HCT116 (cell line): ENCODE measurements around the gene SOAT2. TPM values are rescaled to one million over a fixed set of nuclear protein-coding genes. Genes with fewer than 3 reads are reported as not detected.

ENCODE experiments used
- ATAC-seq: fragments of 200-7000 bp; cut with Tn5 transposase; 2 replicates; pipeline ENCODE4 v1.9.1; 2020; ENCODE audit warnings: mild to moderate bottlenecking, moderate library complexity
- Bru-seq: library from RNA; stranded (reverse); fragments of 400-500 nt; gene quantifications from one replicate; lab custom pipeline; 2021; lab: Mats Ljungman, UMichigan
- BruChase-seq, 2 experiments: library from RNA; stranded (reverse); fragments of 400-500 nt; gene quantifications; one replicate each; lab custom pipeline; 2021; lab: Mats Ljungman, UMichigan
- BruUV-seq: library from RNA; stranded (reverse); fragments of 400-500 nt; replicated peaks from 2 replicates; lab custom pipeline; 2021; lab: Mats Ljungman, UMichigan
- CTCF ChIA-PET: fragments of 300-600 bp; sonication (Branson Sonifier 250); formaldehyde crosslinking; loops from one replicate; lab custom pipeline; 2021; ENCODE audit warnings: antibody characterized with exemption; lab: Charles Lee
- POLR2A ChIA-PET: fragments of 300-600, 350-600 bp; sonication (Branson Sonifier 250); formaldehyde crosslinking; loops from one replicate; lab custom pipeline; 2021; ENCODE audit warnings: antibody characterized with exemption; lab: Charles Lee
- RAD21 ChIA-PET, 2 experiments: fragments of 300-600 bp; sonication (Branson Sonifier 250); formaldehyde crosslinking; loops; one replicate each; lab custom pipeline; 2023; ENCODE audit warnings: low total read pairs in 2 of 2; ENCODE audit not compliant: uncharacterized antibody in 2 of 2, unreplicated experiment in 2 of 2, low non-redundant PET in 1 of 2; lab: Charles Lee
- DNase-seq: peaks from one replicate; pipeline ENCODE4 v3.0.0-alpha.2; 2010; ENCODE audit warnings: low read depth, low spot score
- H2AFZ ChIP-seq: fragments of 200-600 bp; shearing (Covaris generic), sonication (generic); 2 replicates; pipeline ENCODE4 v1.6.1; 2017; ENCODE audit warnings: low read depth, mixed run types, mixed read lengths, antibody characterized with exemption, low read length; ENCODE audit not compliant: poor library complexity, severe bottlenecking
- H3K27ac ChIP-seq: 2 replicates; pipeline ENCODE4 v1.5.1; 2012; ENCODE audit warnings: low read depth, low read length
- H3K27me3 ChIP-seq: fragments of 200-600 bp; sonication (generic); 2 replicates; pipeline ENCODE4 v1.6.1; 2016; ENCODE audit warnings: mixed run types, low read length, mixed read lengths; ENCODE audit not compliant: insufficient read depth
- H3K36me3 ChIP-seq, 2 experiments: fragments of 200-500 bp in 1 of 2; fragments of 200-600 bp in 1 of 2; sonication (Bioruptor generic) in 1 of 2; sonication (generic) in 1 of 2; 2 replicates each; pipeline versions ENCODE4 v1.5.1 to v1.6.1; 2014 to 2016; ENCODE audit warnings: low read length in 2 of 2, inconsistent platforms in 1 of 2, mixed read lengths in 1 of 2, mixed run types in 1 of 2; ENCODE audit not compliant: insufficient read depth in 2 of 2, control insufficient read depth in 1 of 2
- H3K4me1 ChIP-seq, 2 experiments: fragments of 200-600 bp in 1 of 2; sonication (generic) in 1 of 2; 2 replicates each; pipeline versions ENCODE4 v1.5.1 to v1.6.1; 2012 to 2017; ENCODE audit warnings: low read length in 2 of 2, inconsistent platforms in 1 of 2, mild to moderate bottlenecking in 1 of 2, mixed read lengths in 1 of 2, mixed run types in 1 of 2, moderate library complexity in 1 of 2; ENCODE audit not compliant: insufficient read depth in 2 of 2, control insufficient read depth in 1 of 2
- H3K4me2 ChIP-seq: fragments of 200-600 bp; sonication (generic); 2 replicates; pipeline ENCODE4 v1.6.1; 2017; ENCODE audit warnings: mixed run types, low read length, mixed read lengths
- H3K4me3 ChIP-seq, 2 experiments: fragments of 200-600 bp in 1 of 2; sonication (generic) in 1 of 2; replicated peaks in 1 of 2; 2 replicates each; pipeline ENCODE4 v1.5.1; 2011 to 2016; ENCODE audit warnings: low read length in 2 of 2, control low read depth in 1 of 2, low read depth in 1 of 2, mild to moderate bottlenecking in 1 of 2, mixed read lengths in 1 of 2, mixed run types in 1 of 2
- H3K79me2 ChIP-seq: fragments of 200-600 bp; sonication (generic); 2 replicates; pipeline ENCODE4 v1.6.1; 2017; ENCODE audit warnings: mild to moderate bottlenecking, mixed run types, low read length, moderate library complexity, mixed read lengths; ENCODE audit not compliant: insufficient read depth
- H3K9ac ChIP-seq: fragments of 200-600 bp; sonication (generic); 2 replicates; pipeline ENCODE4 v1.6.1; 2016; ENCODE audit warnings: low read length, mixed read lengths
- H3K9me2 ChIP-seq: fragments of 200-600 bp; sonication (generic), shearing (Covaris generic); 2 replicates; pipeline ENCODE4 v1.6.1; 2017; ENCODE audit warnings: mixed run types, mild to moderate bottlenecking, moderate library complexity; ENCODE audit not compliant: insufficient read depth
- H3K9me3 ChIP-seq, 2 experiments: fragments of 200-500 bp in 1 of 2; fragments of 200-600 bp in 1 of 2; sonication (Bioruptor generic) in 1 of 2; sonication (generic) in 1 of 2; 2 replicates each; pipeline ENCODE4 v1.6.1; 2014 to 2017; ENCODE audit warnings: low read length in 2 of 2, mixed read lengths in 2 of 2, inconsistent platforms in 1 of 2, low read depth in 1 of 2, mild to moderate bottlenecking in 1 of 2, mixed run types in 1 of 2, moderate library complexity in 1 of 2; ENCODE audit not compliant: control insufficient read depth in 1 of 2, insufficient read depth in 1 of 2
- H4K20me1 ChIP-seq: fragments of 200-600 bp; sonication (generic), shearing (Covaris generic); 2 replicates; pipeline ENCODE4 v1.6.1; 2017; ENCODE audit warnings: mixed run types, mild to moderate bottlenecking, moderate library complexity; ENCODE audit not compliant: insufficient read depth
- CBX3 ChIP-seq: IDR thresholded peaks from 2 replicates; pipeline ENCODE4 v1.6.1; 2012; ENCODE audit warnings: low read depth
- CEBPB ChIP-seq: IDR thresholded peaks from 2 replicates; pipeline ENCODE4 v1.6.1; 2012; ENCODE audit warnings: low read depth
- CTCF ChIP-seq, 3 experiments: fragments of 200-600 bp in 1 of 3; sonication (generic) in 1 of 3; IDR thresholded peaks in 2 of 3; conservative IDR thresholded peaks in 1 of 3; 2 replicates each; pipeline ENCODE4 v1.5.1; 2012 to 2017; ENCODE audit warnings: low read depth in 2 of 3, low read length in 2 of 3, antibody characterized with exemption in 1 of 3, borderline replicate concordance in 1 of 3, control low read depth in 1 of 3, mild to moderate bottlenecking in 1 of 3, mixed read lengths in 1 of 3, mixed run types in 1 of 3, moderate library complexity in 1 of 3; ENCODE audit not compliant: insufficient read depth in 1 of 3
- EGR1 ChIP-seq: IDR thresholded peaks from 2 replicates; pipeline ENCODE4 v1.6.1; 2012; ENCODE audit warnings: low read depth
- ELF1 ChIP-seq: IDR thresholded peaks from 2 replicates; pipeline ENCODE4 v1.6.1; 2012; ENCODE audit warnings: low read depth, borderline replicate concordance
- FOSL1 ChIP-seq: IDR thresholded peaks from 2 replicates; pipeline ENCODE4 v1.6.1; 2012; ENCODE audit warnings: low read depth
- JUND ChIP-seq: IDR thresholded peaks from 2 replicates; pipeline ENCODE4 v1.6.1; 2012
- POLR2A ChIP-seq: IDR thresholded peaks from 2 replicates; pipeline ENCODE4 v1.7.0; 2011; ENCODE audit warnings: borderline replicate concordance; ENCODE audit not compliant: insufficient read depth, insufficient read length; ENCODE audit errors: extremely low read depth
- POLR2AphosphoS5 ChIP-seq: IDR thresholded peaks from 2 replicates; pipeline ENCODE4 v1.6.1; 2011; ENCODE audit warnings: mild to moderate bottlenecking, low read depth, low read length, moderate library complexity
- RAD21 ChIP-seq: IDR thresholded peaks from 2 replicates; pipeline ENCODE4 v1.6.1; 2012; ENCODE audit warnings: low read depth, mild to moderate bottlenecking
- SIN3A ChIP-seq: IDR thresholded peaks from 2 replicates; pipeline ENCODE4 v1.6.1; 2012; ENCODE audit warnings: low read depth
- SP1 ChIP-seq: IDR thresholded peaks from 2 replicates; pipeline ENCODE4 v1.6.1; 2012; ENCODE audit warnings: low read depth
- SRF ChIP-seq: IDR thresholded peaks from 2 replicates; pipeline ENCODE4 v1.6.1; 2012; ENCODE audit warnings: low read depth
- TCF7L2 ChIP-seq: IDR thresholded peaks from 2 replicates; pipeline ENCODE4 v1.7.0; 2011; ENCODE audit warnings: borderline replicate concordance, inconsistent platforms; ENCODE audit not compliant: insufficient read depth, insufficient read length; ENCODE audit errors: extremely low read depth
- YY1 ChIP-seq: IDR thresholded peaks from 2 replicates; pipeline ENCODE4 v1.6.1; 2011; ENCODE audit warnings: low read length, low read depth, moderate library complexity, mild to moderate bottlenecking; ENCODE audit not compliant: insufficient replicate concordance; ENCODE audit errors: extremely low read depth
- ZNF274 ChIP-seq: fragments of 200-500 bp; sonication (Bioruptor generic); IDR thresholded peaks from 2 replicates; pipeline ENCODE4 v1.6.1; 2014; ENCODE audit warnings: mild to moderate bottlenecking, low read depth, low read length, inconsistent platforms
- intact Hi-C: fragments of 100-400 bp; cut with micrococcal nuclease; formaldehyde crosslinking; loops from 2 replicates; pipeline ENCODE4 v1.10.0; 2022
- long read RNA-seq: library from polyadenylated mRNA; unstranded; transcript quantifications from one replicate; pipeline ENCODE4 v2.0.0, GENCODE V29; 2021; ENCODE audit not compliant: unreplicated experiment
- polyA plus RNA-seq: library from polyadenylated mRNA; unstranded; fragments of >200 nt; gene quantifications from 2 replicates; pipeline ENCODE4 v1.2.1, GENCODE V29; 2012; ENCODE audit warnings: missing spikeins
- total RNA-seq: library from RNA; stranded (reverse); gene quantifications from one replicate; pipeline ENCODE4 v1.2.1, GENCODE V29; 2021; ENCODE audit not compliant: unreplicated experiment
- TF ChIP-seq, protein P1 (sequence below): IDR thresholded peaks from 2 replicates; pipeline ENCODE4 v1.6.1; 2012
- TF ChIP-seq, protein P2 (sequence below): IDR thresholded peaks from 2 replicates; pipeline ENCODE4 v1.6.1; 2012; ENCODE audit warnings: low read depth
- TF ChIP-seq, protein P3 (sequence below): IDR thresholded peaks from 2 replicates; pipeline ENCODE4 v1.6.1; 2012

SOAT2 gene
- total RNA-seq: 0.17 TPM
- polyA plus RNA-seq: 0.14 and 0.22 TPM in 2 replicates
- percentile 23 among the genes with signal in this experiment for Bru-seq, nascent RNA
- BruChase-seq, experiment 1, labeled RNA remaining after a 6-hour chase: percentile 24 among the genes with signal in this experiment
- BruChase-seq, experiment 2, labeled RNA remaining after a 2-hour chase: percentile 24 among the genes with signal in this experiment
- long read RNA-seq: 0 reads

DNA sequence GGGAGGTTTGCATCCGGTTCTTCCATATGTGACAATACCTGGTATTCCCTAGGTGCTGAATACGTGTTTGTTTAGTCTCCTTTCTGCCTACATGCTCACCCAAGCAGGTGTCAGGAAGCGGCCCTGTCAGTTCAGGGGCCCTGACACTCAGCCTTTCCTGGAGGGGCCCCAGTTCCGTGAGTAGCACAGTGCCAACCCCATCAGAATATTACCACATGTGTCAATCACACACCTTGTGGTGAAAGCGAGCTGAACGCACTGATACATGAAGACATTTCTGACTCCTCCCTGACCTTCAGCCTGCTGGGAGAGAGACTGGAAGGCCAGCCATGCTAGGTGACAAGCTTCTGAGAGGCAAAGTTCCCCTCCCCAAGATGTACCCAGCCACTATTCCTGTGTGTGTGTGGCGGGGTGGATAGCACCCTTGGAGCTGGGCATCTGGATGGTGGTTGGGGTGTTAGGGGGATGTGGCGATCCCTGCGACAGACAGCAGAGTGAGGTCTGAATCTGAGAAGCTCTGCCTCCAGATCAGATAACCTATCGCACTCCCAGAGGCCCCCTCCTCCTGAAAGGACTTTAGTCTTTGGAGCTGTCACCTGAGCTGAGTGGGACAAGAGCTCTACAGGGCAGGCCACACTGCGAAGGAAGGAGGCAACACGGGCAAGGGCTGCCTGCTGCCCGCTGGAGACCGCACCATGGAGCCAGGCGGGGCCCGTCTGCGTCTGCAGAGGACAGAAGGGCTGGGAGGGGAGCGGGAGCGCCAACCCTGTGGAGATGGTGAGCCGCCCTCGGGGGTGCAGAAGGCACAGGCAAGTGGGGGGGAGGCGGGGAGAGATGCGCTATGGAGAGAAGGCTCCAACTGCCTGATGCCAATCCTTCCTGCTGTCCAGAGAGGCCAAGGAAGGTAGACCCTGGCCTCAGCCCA is at the start of gene SOAT2:
SOAT2 (plus strand) TSS at position 604 of the 925 bp plus-strand sequence; CDS start at position 696, 92 bp downstream.
- H2AFZ ChIP-seq: no peak within 1 kb of the TSS
- H3K27me3 ChIP-seq: no peaks in the 10 kb centered on the region
- no peaks in the 10 kb centered on the region for H3K79me2 ChIP-seq
- H3K27ac ChIP-seq: no peak within 1 kb of the TSS
- no peak within 1 kb of the TSS for H3K4me3 ChIP-seq
- CTCF ChIA-PET: interaction anchor here (1.0 to 2.8 kb wide), 4 partner anchors 24 to 56 kb away, joined by 3 to 12 read pairs (median 4); partner anchors contain the start of gene SPRYD3
- ATAC-seq (no peak), DNase-seq (no peak)
- no peaks in the 10 kb centered on the region for H3K36me3 ChIP-seq
- RAD21 ChIA-PET: interaction anchor here (1.1 to 1.6 kb wide), 2 partner anchors 37 kb away, joined by 4 to 5 read pairs; no protein-coding TSS in a partner anchor
- intact Hi-C loops: no loop called here
- no peak within 1 kb of the TSS for H3K9ac ChIP-seq
- peaks cover 19 to 37% of the 10 kb centered on the region in 2 experiments for H3K4me1 ChIP-seq
- no peak within 1 kb of the TSS for H3K4me2 ChIP-seq
- H4K20me1 ChIP-seq: no peaks in the 10 kb centered on the region
- H3K9me3 ChIP-seq: no peaks in the 10 kb centered on the region
- POLR2A ChIA-PET: interaction anchor here (0.8 kb wide), 3 partner anchors 24 to 97 kb away, joined by 3 to 4 read pairs (median 3); partner anchors contain the start of genes EIF4B and SPRYD3
- H3K9me2 ChIP-seq: no peaks in the 10 kb centered on the region
- no TSS peak for BruUV-seq
- no peak for TF ChIP-seq EGR1
- no peak for TF ChIP-seq SRF
- no peak for TF ChIP-seq RAD21
- no peak for TF ChIP-seq FOSL1
- no peak for TF ChIP-seq JUND
- TF ChIP-seq CTCF (IDR thresholded peaks at IDR 0.05 in 2 of 3, conservative IDR thresholded peaks at IDR 0.05 in 1 of 3; ENCODE audit: borderline replicate concordance in 1 of 3, insufficient read depth in 1 of 3, low read depth in 2 of 3, low read length in 2 of 3): no peak
- TF ChIP-seq, protein P1, sequence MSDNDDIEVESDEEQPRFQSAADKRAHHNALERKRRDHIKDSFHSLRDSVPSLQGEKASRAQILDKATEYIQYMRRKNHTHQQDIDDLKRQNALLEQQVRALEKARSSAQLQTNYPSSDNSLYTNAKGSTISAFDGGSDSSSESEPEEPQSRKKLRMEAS: no peak
- TF ChIP-seq CEBPB: no peak
- no peak for TF ChIP-seq POLR2AphosphoS5
- TF ChIP-seq ELF1: no peak
- no peak for TF ChIP-seq YY1
- no peak for TF ChIP-seq TCF7L2
- TF ChIP-seq, protein P2, sequence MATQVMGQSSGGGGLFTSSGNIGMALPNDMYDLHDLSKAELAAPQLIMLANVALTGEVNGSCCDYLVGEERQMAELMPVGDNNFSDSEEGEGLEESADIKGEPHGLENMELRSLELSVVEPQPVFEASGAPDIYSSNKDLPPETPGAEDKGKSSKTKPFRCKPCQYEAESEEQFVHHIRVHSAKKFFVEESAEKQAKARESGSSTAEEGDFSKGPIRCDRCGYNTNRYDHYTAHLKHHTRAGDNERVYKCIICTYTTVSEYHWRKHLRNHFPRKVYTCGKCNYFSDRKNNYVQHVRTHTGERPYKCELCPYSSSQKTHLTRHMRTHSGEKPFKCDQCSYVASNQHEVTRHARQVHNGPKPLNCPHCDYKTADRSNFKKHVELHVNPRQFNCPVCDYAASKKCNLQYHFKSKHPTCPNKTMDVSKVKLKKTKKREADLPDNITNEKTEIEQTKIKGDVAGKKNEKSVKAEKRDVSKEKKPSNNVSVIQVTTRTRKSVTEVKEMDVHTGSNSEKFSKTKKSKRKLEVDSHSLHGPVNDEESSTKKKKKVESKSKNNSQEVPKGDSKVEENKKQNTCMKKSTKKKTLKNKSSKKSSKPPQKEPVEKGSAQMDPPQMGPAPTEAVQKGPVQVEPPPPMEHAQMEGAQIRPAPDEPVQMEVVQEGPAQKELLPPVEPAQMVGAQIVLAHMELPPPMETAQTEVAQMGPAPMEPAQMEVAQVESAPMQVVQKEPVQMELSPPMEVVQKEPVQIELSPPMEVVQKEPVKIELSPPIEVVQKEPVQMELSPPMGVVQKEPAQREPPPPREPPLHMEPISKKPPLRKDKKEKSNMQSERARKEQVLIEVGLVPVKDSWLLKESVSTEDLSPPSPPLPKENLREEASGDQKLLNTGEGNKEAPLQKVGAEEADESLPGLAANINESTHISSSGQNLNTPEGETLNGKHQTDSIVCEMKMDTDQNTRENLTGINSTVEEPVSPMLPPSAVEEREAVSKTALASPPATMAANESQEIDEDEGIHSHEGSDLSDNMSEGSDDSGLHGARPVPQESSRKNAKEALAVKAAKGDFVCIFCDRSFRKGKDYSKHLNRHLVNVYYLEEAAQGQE: no peak
- TF ChIP-seq ZNF274: no peak
- TF ChIP-seq SIN3A: no peak
- no peak for TF ChIP-seq SP1
- TF ChIP-seq POLR2A: no peak
- TF ChIP-seq, protein P3, sequence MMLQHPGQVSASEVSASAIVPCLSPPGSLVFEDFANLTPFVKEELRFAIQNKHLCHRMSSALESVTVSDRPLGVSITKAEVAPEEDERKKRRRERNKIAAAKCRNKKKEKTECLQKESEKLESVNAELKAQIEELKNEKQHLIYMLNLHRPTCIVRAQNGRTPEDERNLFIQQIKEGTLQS: no peak
- TF ChIP-seq CBX3: no peak
